A549 (cell line): ENCODE results near the gene GPD2.

Experiments used
- CHD2 ChIP-seq: fragments of 150-350 bp; IDR thresholded peaks from 2 replicates; pipeline ENCODE4 v1.6.1; 2014; ENCODE audit warnings: low read length; ENCODE audit not compliant: partially characterized antibody
- TF ChIP-seq, protein P1 (sequence below): fragments of >200 bp; sonication (Bioruptor Twin); formaldehyde crosslinking; IDR thresholded peaks from 3 replicates; pipeline ENCODE4 v1.5.1; 2016
- TF ChIP-seq, protein P2 (sequence below): IDR thresholded peaks from 2 replicates; pipeline ENCODE4 v1.6.1; 2012
- TF ChIP-seq, protein P3 (sequence below): IDR thresholded peaks from 2 replicates; pipeline ENCODE4 v1.6.1; 2012; ENCODE audit warnings: low read depth, borderline replicate concordance

DNA sequence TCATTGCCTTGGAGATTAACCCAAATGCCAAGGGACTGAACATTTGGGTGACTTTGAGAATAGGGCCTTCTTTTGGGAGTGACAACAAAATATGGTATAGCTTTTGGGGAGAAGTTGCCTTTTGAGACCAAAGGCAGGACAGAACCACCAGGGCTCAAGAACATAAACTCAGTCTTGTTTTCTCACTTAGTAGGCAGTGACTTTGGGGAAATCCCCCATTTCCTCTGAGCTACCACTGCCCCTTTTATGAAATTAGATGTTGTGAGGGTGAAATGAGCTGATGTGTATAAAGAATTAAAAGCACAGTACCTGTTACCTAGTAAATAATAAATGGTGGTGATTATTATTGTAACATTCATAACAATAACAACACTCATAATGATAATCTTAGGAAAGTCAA, 36.5 kb downstream of the GPD2 start:
- TF ChIP-seq, protein P1, sequence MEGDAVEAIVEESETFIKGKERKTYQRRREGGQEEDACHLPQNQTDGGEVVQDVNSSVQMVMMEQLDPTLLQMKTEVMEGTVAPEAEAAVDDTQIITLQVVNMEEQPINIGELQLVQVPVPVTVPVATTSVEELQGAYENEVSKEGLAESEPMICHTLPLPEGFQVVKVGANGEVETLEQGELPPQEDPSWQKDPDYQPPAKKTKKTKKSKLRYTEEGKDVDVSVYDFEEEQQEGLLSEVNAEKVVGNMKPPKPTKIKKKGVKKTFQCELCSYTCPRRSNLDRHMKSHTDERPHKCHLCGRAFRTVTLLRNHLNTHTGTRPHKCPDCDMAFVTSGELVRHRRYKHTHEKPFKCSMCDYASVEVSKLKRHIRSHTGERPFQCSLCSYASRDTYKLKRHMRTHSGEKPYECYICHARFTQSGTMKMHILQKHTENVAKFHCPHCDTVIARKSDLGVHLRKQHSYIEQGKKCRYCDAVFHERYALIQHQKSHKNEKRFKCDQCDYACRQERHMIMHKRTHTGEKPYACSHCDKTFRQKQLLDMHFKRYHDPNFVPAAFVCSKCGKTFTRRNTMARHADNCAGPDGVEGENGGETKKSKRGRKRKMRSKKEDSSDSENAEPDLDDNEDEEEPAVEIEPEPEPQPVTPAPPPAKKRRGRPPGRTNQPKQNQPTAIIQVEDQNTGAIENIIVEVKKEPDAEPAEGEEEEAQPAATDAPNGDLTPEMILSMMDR: no peak
- TF ChIP-seq, protein P2, sequence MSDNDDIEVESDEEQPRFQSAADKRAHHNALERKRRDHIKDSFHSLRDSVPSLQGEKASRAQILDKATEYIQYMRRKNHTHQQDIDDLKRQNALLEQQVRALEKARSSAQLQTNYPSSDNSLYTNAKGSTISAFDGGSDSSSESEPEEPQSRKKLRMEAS: no peak
- TF ChIP-seq, protein P3, sequence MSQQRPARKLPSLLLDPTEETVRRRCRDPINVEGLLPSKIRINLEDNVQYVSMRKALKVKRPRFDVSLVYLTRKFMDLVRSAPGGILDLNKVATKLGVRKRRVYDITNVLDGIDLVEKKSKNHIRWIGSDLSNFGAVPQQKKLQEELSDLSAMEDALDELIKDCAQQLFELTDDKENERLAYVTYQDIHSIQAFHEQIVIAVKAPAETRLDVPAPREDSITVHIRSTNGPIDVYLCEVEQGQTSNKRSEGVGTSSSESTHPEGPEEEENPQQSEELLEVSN: no peak
- TF ChIP-seq CHD2: no peak
